ENCODE measurements around the gene COL2A1. TPM values are rescaled to one million over a fixed set of nuclear protein-coding genes. Genes with fewer than 3 reads are reported as not detected.

Gene COL2A1
- total RNA-seq, 1 experiment from 2014 or later = not detected

DNA sequence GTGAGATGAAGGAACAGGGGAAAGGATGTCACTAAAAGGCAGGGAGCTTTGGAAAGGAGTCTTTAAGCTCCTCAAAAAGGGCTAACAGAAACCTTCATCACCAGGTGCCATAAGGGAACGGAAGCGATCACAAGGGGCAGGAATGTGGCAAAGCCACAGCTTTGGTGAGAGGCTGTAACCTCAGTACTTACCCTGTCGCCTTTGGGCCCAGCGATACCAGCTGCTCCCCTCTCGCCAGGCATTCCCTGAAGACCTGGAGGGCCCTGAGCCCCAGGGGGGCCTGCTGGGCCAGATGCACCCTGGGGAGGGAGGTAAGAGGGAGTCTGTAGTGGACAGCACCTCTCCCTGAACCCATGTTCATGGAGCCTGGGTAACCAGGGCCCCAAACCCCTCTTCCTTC lies 22.0 kb downstream of the COL2A1 start:
- H3K36me3 ChIP-seq (ENCODE audit: low read depth) = no peaks in the 10 kb centered on the region
- no peaks in the 10 kb centered on the region for H3K4me1 ChIP-seq (replicated peaks; ENCODE audit: insufficient read depth)
- intact Hi-C loops (cut with micrococcal nuclease; ENCODE audit: unreplicated experiment) = no loop called here
- H3K27me3 ChIP-seq (ENCODE audit: insufficient read depth, low read depth) = peaks cover 77% of the 10 kb centered on the region
- no peak overlapping the region for H3K4me2 ChIP-seq
- DNase-seq = no peak
- BruUV-seq (replicated peaks) = no TSS peak
- no peak for TF ChIP-seq EZH2 (IDR thresholded peaks at IDR 0.05; ENCODE audit: low read depth)
- TF ChIP-seq, protein P1, sequence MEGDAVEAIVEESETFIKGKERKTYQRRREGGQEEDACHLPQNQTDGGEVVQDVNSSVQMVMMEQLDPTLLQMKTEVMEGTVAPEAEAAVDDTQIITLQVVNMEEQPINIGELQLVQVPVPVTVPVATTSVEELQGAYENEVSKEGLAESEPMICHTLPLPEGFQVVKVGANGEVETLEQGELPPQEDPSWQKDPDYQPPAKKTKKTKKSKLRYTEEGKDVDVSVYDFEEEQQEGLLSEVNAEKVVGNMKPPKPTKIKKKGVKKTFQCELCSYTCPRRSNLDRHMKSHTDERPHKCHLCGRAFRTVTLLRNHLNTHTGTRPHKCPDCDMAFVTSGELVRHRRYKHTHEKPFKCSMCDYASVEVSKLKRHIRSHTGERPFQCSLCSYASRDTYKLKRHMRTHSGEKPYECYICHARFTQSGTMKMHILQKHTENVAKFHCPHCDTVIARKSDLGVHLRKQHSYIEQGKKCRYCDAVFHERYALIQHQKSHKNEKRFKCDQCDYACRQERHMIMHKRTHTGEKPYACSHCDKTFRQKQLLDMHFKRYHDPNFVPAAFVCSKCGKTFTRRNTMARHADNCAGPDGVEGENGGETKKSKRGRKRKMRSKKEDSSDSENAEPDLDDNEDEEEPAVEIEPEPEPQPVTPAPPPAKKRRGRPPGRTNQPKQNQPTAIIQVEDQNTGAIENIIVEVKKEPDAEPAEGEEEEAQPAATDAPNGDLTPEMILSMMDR (conservative IDR thresholded peaks at IDR 0.05) = no peak
- no peaks in the 10 kb centered on the region for H3K9me3 ChIP-seq (ENCODE audit: insufficient read depth, low read depth)
- no peaks in the 10 kb centered on the region for H3K79me2 ChIP-seq (ENCODE audit: low read depth)
- no peak overlapping the region for H2AFZ ChIP-seq
- H4K20me1 ChIP-seq (ENCODE audit: insufficient read depth) = no peaks in the 10 kb centered on the region
- H3K4me3 ChIP-seq = no peak overlapping the region
- ChIA-PET POLR2A (ENCODE audit: unreplicated experiment) (no interaction called here), CTCF (no interaction called here)
- no peaks in the 10 kb centered on the region for H3K9me2 ChIP-seq (ENCODE audit: insufficient read depth)
- H3K27ac ChIP-seq = no peak overlapping the region
- H3F3A ChIP-seq (ENCODE audit: insufficient read depth, low read depth) = no peaks in the 10 kb centered on the region

DNA sequence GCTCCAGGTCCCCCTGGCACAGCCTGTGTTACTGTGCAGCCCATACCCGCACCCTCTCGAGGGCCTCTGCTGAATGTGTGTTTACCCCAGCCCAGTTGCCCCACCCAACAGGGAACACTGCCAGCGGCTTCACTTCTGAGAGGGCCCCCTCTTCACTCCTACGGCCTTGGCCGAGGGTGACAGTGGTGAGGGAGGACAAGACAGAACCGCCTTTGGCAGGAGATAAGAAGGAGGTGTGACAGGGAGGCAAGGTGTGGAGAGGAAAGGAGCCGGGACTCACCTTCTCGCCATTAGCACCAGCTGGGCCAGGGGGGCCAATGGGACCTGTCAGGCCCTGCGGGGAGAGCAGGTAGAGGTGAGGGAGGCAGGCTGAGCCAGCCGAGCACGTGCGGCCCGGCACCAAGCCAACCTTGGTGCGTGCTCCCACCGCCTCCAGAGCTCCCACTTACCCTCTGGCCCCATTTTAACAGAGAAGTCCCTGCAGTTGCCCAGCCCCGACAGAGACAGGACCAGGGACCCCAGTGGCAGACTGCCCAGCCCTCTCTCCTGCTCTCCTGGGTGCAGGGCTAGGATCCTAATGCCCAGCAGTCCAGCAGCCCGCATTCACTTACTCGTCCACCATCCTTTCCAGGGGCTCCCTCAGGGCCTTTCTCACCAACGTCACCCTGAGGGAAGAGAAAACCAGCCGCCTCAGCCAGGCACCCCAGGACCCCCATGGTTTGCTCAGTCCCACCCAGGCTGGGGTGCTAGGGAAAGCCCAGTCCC lies 22.6 kb downstream of the COL2A1 start:
- H3K4me2 ChIP-seq = no peak overlapping the region

DNA sequence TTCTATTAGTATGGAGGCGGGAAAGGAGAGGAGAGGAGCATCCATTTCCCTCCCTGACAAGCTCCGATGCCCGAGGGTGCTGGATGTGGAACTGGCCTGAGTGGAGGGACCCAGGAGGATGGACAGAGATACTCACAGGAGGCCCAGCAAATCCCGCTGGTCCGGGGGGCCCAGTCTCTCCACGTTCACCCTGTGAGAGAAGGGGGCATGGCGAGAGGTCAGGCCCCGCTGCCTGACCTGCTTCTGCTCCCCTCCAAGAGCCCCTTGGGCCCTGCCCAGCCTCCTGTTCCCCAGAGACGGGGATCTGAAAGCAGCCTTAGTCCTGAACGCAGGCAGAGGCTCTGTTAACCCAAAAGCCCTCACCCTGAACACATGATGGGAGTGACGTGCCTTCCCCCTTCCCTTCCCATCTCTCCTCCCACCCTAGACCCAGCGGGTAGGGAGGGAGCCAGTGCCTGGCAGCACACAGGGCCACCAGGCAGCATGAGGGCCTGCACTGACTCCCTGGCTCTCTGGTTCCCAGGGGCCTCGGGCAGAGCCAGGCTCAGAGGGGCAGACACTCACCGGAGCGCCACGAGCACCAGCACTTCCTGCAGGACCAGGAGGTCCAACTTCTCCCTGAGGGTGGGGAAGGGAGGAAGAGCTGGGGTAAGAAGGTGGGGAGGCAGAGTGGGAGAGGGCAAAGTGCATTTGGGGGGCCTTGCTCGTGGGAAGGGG lies 23.3 kb downstream of the COL2A1 start:
- no peaks in the 10 kb centered on the region for H3K9me3 ChIP-seq (ENCODE audit: insufficient read depth, low read depth)
- no peak overlapping the region for H3K27ac ChIP-seq
- TF ChIP-seq, protein P1 (conservative IDR thresholded peaks at IDR 0.05) = no peak
- TF ChIP-seq EZH2 (IDR thresholded peaks at IDR 0.05; ENCODE audit: low read depth) = no peak
- H3K9me2 ChIP-seq (ENCODE audit: insufficient read depth) = no peaks in the 10 kb centered on the region
- intact Hi-C loops (cut with micrococcal nuclease; ENCODE audit: unreplicated experiment) = no loop called here
- no peaks in the 10 kb centered on the region for H3F3A ChIP-seq (ENCODE audit: insufficient read depth, low read depth)
- H2AFZ ChIP-seq = no peak overlapping the region
- POLR2A ChIA-PET (ENCODE audit: unreplicated experiment) = no interaction called here
- H4K20me1 ChIP-seq (ENCODE audit: insufficient read depth) = no peaks in the 10 kb centered on the region
- H3K27me3 ChIP-seq (ENCODE audit: insufficient read depth, low read depth) = peaks cover 67% of the 10 kb centered on the region
- H3K4me2 ChIP-seq = no peak overlapping the region
- BruUV-seq (replicated peaks) = no TSS peak
- no peaks in the 10 kb centered on the region for H3K4me1 ChIP-seq (replicated peaks; ENCODE audit: insufficient read depth)
- H3K79me2 ChIP-seq (ENCODE audit: low read depth) = no peaks in the 10 kb centered on the region
- no peaks in the 10 kb centered on the region for H3K36me3 ChIP-seq (ENCODE audit: low read depth)
- CTCF ChIA-PET = no interaction called here
- H3K4me3 ChIP-seq = no peak overlapping the region
- no peak for DNase-seq

More for the DNA sequence above, 22.6 kb downstream of the COL2A1 start:
- DNase-seq = no peak
- H3K4me3 ChIP-seq = no peak overlapping the region
- BruUV-seq (replicated peaks) = no TSS peak
- H3K27ac ChIP-seq = no peak overlapping the region
- POLR2A ChIA-PET (ENCODE audit: unreplicated experiment) = no interaction called here
- H2AFZ ChIP-seq = no peak overlapping the region
- no peaks in the 10 kb centered on the region for H4K20me1 ChIP-seq (ENCODE audit: insufficient read depth)
- H3K36me3 ChIP-seq (ENCODE audit: low read depth) = no peaks in the 10 kb centered on the region
- CTCF ChIA-PET = no interaction called here
- H3K9me3 ChIP-seq (ENCODE audit: insufficient read depth, low read depth) = no peaks in the 10 kb centered on the region
- no peak for TF ChIP-seq EZH2 (IDR thresholded peaks at IDR 0.05; ENCODE audit: low read depth)
- TF ChIP-seq, protein P1 (conservative IDR thresholded peaks at IDR 0.05) = no peak
- intact Hi-C loops (cut with micrococcal nuclease; ENCODE audit: unreplicated experiment) = no loop called here
- H3F3A ChIP-seq (ENCODE audit: insufficient read depth, low read depth) = no peaks in the 10 kb centered on the region
- no peaks in the 10 kb centered on the region for H3K79me2 ChIP-seq (ENCODE audit: low read depth)
- H3K9me2 ChIP-seq (ENCODE audit: insufficient read depth) = no peaks in the 10 kb centered on the region
- H3K4me1 ChIP-seq (replicated peaks; ENCODE audit: insufficient read depth) = no peaks in the 10 kb centered on the region
- peaks cover 73% of the 10 kb centered on the region for H3K27me3 ChIP-seq (ENCODE audit: insufficient read depth, low read depth)

Data from PC-9 (cell line).